DMS 273 (cell line): ENCODE measurements around the gene SF3A2.

Experiments
- DNase-seq: peaks from one replicate; lab custom pipeline; 2025; ENCODE audit not compliant: unreplicated experiment; lab: John Stamatoyannopoulos, UW

SF3A2 gene

GRCh38 chr19:2252055-2252796 lies 15.6 kb downstream of the SF3A2 start:
- no peak for DNase-seq

GRCh38 chr19:2252797-2253105 lies 16.1 kb downstream of the SF3A2 start:
- DNase-seq: no peak

DNA sequence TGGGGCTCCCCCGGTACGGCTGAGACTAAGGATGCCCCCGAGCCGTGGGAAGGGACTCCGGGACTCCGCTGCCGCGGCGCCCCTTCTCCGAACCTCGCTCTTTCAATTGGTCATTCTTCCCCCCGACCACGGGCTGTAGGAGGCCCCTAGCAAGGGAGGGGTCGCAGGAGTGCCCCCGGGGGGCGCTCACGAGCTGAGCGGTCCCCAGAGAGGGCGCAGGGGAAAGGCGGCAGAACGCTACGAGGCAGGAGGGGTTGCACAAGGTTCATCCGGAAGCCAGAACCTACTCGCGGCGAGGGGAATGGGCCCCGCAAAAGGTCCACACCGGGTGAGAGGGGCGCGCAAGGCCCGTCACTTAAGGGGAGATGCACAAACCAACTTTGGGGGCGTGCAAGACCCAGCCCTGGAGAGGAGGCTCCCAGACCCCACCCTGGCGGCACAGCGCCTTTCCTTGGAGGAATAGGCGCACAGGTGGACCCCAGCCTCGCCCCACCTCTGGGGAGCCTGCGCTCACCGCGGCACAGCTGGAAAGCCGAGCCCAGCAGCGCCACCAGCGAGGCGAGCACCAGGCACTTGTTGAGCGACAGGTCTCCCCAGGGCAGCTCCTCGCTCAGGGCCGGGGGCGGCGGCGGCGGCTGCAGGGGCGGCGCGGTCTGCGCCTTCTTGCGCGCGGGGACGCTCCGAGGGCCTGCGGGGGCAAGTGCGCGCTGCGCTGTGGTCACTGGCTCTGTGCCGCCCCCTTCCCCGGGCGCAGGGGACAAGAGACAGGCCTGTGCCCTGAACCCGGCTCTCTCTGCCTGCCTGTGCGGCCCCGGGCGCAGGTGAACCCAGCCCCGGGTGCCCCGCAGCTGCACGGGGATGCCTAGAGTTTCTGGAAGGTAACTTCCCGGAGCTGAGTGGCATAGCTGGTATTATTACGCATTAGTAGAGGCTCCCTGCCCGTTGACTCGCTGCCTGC lies 16.8 kb downstream of the SF3A2 start:
- DNase-seq: peak; percentile 65

GRCh38 chr19:2254064-2254872 lies 17.6 kb downstream of the SF3A2 start:
- peak; percentile 62 for DNase-seq

GRCh38 chr19:2255112-2255845 lies 18.7 kb downstream of the SF3A2 start:
- no peak for DNase-seq

GRCh38 chr19:2255982-2256685 lies 19.5 kb downstream of the SF3A2 start, which contains the start of gene JSRP1:
JSRP1 (minus strand) TSS chr19:2256417; CDS start chr19:2255314, 1,103 bp downstream.
- no peak for DNase-seq

DNA sequence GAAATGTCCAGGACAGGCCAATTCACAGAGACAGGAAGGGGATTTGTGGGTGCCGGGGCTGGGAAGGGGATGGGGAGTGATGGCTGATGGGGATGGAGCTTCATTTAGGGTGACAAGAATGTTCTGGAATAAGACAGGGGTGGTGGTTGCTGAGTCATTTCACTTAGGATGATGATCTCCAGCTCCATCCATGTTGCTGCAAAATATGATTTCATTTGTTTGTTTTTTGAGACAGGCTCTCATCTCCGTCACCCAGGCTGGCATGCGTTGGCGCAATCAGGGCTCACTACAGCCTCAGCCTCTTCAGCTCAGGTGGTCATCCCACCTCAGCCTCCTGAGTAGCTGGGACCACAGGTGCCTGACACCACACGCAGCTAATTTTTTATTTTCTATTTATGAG lies 22.7 kb downstream of the SF3A2 start:
- DNase-seq: no peak

GRCh38 chr19:2260341-2260805 lies 23.7 kb downstream of the SF3A2 start:
- DNase-seq: no peak

DNA sequence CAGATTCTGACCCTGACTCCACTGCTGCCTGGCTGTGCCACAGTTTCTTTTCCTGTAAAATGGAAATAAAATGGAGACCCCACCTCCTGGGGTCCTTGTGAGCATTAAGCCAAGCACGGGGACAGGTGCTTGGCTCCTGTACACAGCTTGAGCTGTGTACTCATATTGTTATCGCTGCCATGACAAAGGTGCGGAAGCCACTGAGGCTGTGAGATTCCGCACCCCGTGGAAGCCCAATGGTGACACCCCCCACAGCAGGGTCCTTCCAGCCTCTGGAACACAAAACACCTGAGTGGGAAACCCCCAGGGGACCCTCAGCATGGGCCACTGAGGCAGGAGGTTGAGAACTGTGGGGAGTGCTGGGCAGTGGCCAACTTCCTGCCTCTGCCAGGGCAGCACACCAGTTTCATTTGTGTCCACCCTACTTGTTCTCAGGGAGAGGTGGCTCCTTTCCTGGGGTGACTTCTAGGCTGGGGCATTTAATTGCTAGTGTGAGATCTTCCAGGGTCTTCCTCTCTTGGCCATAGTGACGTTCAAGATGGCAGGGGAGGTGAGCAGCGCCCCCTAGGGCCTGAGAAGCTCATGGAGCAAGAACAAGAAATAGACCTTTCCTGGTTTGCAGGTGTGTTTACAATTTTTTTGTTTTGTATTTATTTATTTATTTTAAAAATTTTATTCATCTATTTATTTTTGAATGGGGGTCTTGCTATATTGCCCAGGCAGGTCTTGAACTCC lies 25.0 kb downstream of the SF3A2 start:
- DNase-seq: peak; percentile 54

- DNase-seq: peak; percentile 65
Observed at GRCh38 chr19:2266183-2266993, 29.8 kb downstream of the SF3A2 start.

- no peak for DNase-seq
Observed at GRCh38 chr19:2268480-2268830, 31.8 kb downstream of the SF3A2 start.

GRCh38 chr19:2268861-2269243 lies 32.2 kb downstream of the SF3A2 start:
- DNase-seq: no peak

DNA sequence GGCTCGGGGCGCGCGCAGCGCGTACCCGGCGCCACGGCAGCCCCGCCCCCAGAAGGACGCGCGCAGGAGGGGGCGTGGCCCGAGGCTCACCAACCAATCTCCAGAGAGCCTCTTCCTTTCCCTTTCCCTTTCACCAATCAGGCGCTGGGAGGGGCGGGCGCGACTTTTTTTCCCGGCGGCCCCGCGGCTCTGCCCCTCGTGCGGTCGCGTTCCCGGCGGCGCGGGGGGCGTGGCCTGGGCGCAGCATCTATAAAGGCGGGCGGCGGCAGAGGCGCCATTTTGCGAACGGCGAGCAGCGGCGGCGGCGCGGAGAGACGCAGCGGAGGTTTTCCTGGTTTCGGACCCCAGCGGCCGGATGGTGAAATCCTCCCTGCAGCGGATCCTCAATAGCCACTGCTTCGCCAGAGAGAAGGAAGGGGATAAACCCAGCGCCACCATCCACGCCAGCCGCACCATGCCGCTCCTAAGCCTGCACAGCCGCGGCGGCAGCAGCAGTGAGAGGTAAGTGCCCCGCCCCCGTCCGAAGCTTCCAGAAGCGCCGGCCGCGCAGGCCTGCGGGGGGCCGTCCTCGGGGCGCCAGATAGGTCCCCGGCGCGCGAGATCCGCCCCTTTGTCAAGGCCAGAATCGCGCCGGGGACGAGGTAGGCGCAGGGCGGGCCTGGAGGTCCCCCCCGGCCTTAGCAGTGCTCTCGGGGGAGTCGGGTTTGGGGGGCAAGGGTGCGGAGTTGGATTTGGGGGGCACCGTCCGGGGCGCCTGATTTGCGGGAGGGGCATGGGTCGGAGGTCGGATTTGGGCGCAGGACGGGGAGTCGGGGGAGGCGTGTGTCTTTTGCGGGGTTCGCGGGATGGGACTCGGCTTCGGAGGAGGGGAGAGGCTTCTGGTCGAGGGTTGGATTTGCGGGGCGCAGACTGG lies 32.9 kb downstream of the SF3A2 start:
- DNase-seq: peak; percentile 98

DNA sequence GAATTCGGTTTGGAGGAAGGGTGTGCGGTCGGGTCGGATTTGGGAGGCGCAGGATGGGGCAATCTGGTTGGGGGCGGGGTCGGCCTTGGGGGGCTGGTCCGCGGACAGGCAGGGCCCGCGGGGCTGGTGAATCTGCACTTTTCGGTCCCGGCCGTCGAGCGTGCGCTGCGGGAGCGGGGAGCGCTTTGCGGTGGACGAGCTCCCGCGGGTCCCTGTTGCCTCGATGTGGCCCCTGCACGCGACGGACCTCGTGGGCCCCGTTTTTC lies 33.5 kb downstream of the SF3A2 start:
- peak; percentile 49 for DNase-seq

GRCh38 chr19:2270423-2271233 lies 34.0 kb downstream of the SF3A2 start:
- DNase-seq: peak; percentile 88

GRCh38 chr19:2271234-2272103 lies 34.8 kb downstream of the SF3A2 start:
- DNase-seq: no peak
